NCI-H82 treated with DMSO at 0.1 percent for 48 hours (cell line): ENCODE results near the gene SPC24.
"Not testable (repeated sequence)": the region's sequence is repeated elsewhere in the genome, so short reads cannot be mapped to it uniquely, and the experiment has no call there.

ENCODE experiments used
- DNase-seq: peaks from one replicate; lab custom pipeline; 2025; ENCODE audit not compliant: unreplicated experiment; lab: John Stamatoyannopoulos, UW

Gene SPC24

DNA sequence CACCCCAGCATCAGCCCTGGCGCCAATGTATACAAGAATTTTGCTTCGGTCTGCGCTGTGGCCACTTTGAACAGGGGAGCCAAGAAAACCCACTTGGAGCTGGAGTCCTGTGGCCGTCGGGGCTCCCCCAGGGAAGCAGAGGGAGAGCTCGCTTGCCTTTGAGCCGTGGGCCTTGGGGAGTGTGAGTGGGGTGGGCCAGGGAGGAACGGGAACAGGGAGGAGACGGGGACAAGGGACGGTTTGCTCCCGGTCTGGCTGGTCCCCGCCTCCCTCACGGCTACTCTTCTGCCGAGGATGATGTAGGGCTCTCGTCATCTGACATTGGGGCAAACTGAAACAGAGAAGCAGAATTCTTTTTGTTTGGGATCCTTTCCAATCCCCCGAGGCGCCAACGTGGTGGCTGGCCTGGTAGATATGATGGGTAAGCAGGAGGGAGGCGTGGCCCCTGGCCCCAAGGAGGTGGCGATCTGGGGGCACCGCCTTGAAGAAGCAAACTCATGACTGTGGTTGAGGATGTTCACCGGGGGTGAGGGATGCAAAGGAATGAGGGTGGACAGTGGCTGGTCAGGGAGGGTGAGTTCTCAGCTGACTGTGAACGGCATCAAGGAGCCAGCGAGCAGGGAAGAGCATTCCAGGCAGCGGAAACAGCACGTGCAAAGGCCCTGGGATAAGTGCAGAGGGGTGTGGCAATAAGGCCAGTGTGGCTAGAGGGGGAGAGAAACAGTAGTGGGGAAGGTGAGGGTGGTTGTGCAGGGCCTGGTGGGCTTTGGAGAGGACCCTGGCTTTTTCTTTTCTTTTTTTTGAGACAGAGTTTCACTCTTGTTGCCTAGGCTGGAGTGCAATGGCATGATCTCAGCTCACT, 10.9 kb upstream of the SPC24 start:
- DNase-seq: no peak

DNA sequence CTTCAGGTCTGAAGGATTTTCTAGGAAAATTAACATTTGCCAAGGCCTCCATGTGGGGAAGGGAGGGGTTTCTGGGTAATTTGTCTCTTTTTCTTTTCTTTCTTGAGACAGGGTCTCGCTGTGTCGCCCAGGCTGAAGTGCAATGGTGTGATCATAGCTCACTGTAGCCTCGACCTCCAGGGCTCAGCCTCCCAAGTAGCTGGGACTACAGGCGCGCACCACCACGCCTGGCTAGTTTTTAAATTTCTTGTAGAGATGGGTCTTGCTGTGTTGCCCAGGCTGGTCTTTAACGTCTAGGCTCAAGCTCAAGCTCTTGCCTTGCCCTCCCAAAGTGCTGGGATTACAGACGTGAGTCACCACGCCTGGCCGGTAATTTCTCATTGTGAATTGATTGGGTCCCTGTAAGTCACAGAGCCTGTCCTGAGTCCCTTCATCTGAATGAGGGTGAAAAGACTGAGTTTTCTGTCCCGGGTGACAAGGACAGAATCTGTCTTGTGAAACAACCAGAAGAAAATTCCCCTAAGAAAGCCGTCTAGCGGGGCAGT, 10.0 kb upstream of the SPC24 start:
- no peak for DNase-seq

DNA sequence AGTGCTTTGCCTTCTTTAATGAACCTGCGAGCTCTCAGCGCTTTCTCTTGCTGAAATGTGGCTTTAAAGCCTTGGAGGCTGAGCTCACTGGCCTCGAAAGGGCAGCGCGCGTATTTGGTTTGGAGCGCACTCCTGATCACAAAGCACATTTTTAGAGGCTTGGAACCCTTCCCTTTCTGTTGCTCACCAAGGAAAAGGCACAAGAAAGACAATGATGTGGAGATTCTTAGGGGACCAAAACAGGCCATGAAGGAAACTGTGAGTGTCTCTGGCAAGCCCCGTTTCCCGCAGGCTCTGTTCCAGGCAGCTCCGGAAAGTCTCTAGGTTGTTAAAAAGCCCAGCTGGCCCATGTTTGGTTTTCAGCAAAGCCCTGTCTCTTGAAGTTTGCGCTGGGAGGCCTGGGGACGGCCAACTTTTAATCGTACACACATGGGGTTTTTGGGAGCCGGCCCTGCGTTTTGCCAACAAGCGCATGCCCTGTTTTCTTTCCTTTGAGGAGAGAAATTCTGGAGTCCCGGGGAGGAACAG, 9.4 kb upstream of the SPC24 start:
- no peak for DNase-seq

DNA sequence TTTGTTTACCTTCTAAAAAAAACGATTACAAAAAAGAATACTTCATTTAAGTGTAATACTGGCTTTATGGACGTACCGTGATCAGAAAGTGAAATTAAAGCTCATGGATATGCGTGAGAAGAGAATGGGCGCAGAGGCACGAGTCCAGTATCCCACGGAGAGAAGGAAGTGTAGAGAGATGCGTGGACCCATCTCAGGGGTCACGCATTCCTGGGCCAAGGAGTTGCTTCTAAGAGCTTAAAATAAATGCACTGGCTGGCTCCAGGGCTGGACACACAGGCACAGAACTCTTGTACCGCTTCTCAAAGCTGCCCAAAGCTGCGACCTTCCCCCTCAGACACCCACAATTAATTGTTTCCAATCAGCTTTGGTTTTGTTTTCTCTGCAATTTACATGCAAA, 8.7 kb upstream of the SPC24 start:
- no peak for DNase-seq

DNA sequence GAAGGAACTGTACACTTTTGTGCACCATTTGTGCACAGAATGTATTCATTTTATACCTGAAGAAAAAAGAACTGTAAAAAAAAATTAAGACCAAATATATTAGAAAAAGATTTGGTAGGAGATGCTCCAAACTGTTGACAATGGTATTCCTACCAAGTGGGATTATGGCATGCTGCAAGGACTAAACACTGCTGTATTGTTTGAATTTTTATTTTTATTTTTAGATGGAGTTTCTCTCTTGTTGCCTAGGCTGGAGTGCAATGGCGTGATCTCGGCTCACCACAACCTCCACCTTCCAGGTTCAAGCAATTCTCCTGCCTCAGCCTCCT, 4.8 kb upstream of the SPC24 start:
- DNase-seq: not testable (repeated sequence)

DNA sequence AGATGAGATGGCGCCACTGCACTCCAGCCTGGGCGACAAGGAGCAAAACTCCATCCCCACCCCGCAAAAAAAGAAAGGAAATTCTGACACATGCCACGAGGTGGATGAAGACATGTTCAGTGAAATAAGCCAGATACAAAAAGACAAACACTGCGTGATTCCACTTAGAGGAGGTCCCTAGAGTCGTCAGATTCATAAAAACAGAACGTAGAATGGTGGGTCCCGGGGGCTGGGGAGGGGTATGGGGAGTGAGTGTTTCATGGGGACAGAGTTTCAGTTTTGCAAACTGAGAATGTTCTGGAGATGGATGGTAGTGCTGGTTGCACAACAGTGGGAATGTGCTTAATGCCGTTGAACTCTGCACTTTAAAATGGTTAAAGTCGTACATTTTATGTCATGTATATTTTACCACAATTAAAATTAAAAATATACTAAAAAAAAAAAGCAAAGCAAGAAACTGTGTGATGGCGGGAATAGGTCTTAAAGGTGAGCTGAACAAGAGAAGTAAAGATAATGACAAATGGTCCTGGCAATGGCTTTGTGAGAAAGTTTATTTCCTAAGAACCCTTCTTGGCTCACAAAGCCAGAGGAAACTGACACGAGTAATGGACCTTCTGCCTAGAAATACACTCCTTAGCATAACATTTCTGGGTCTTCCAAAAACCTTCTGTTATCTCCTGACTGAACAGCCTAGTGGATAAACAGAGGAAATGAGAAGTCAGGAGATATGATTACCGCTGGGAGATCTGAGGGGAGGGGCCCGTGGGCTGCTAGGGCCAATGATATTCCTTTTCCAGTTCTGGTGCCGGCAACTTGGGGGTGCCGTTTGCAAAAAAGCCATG, 4.2 kb upstream of the SPC24 start:
- no peak for DNase-seq

DNA sequence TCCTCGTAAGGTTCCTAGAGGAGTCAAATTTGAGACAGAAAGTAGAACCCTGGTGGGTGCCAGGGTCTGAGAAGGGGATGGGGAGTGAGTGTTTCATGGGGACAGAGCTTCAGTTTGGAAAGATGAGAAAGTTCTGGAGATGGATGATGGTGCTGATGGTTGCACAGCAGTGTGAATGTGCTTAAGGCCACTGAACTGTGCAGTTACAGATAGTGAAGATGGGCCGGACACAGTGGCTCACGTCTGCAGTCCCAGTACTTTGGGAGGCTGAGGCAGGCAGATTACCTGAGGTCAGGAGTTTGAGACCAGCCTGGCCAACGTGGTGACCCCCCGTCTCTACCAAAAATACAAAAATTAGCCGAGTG, 917 bp downstream of the SPC24 start:
- DNase-seq: no peak

DNA sequence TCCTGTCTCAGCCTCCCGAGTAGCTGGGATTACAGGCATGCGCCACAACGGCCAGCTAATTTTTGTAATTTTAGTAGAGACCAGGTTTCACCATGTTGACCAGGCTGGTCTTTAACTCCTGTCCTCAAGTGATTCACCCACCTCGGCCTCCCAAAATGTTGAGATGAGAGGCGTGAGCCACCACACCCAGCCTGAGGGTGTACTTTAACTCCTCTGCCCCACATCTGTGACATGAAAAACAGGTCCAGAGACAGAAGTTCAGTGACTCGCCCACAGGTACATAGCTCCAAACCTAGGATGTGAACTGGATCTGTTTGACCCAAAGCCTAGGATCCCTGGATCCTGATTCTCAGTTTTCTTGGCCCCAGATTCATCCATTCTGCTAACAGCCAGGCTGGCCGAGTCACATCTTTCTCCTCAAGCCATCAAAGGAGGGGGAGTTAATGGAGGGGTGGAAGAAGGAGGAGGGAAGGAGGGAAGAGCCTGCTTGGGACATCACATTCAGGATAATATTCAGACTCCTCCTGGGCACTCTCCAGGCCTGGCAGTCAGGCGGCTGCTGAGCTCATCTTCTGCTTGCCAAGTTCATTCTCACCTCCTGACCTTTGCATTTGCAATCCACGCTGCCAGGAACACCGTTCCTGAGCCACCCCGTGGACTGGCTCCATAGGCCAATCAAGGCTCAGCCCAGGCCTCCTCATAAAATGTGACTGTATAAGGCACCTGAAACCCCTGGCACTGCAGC, 3.1 kb downstream of the SPC24 start:
- no peak for DNase-seq

DNA sequence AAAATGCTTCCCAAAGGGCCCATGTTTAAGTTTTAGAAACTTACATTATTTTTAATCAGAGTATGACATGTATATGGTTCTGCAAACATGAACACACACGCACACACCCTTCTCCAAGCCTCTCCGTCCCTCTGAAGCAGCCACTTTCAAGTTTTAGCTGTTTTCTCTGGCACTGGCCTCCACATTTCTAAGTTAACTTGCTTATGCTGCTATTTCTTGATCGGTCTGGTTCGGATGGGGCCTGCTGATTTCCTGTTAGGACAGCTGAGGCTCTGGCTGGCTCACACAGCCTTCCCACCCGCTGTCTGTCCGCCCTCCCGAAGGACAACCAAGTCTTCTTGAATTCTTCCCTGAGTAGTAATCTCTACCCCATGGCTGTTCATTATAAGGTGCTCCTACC, 4.4 kb downstream of the SPC24 start:
- no peak for DNase-seq

DNA sequence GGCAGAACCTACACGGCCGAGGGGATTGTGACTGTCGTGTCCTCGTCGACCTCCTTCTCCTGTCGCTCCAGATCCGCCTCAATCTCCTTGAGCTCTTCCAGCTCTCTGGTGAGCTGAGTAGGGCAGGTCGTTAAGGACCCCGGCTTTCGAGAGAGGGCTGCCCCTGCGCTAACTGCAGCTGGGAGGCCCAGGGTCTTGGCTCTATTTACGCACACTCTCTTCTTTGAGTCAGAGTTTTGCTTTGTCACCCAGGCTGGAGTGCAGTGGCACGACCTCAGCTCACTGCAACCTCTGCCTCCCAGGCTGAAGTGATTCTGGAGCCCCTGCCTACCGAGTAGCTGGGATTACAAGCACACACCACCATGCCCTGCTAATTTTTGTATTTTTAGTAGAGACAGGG, 7.6 kb downstream of the SPC24 start:
- no peak for DNase-seq

DNA sequence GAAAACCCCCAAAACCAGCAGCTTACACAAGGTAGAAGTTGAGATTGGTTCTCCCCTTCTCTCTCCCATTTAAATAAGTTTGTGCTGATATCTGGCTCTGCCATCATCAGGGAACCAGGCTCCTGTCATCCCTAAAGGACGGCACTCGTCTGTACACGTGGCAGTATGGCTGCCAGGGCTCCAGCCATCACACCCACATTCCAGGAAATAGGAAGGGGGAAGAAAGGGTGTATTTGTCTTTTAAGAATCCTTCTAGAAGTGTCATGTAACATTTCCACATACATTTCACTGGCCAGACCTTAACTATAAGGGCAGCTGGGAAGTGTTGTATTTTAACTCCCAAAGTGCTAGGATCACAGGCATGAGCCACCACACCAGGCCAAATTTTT, 10.1 kb downstream of the SPC24 start:
- DNase-seq: no peak

DNA sequence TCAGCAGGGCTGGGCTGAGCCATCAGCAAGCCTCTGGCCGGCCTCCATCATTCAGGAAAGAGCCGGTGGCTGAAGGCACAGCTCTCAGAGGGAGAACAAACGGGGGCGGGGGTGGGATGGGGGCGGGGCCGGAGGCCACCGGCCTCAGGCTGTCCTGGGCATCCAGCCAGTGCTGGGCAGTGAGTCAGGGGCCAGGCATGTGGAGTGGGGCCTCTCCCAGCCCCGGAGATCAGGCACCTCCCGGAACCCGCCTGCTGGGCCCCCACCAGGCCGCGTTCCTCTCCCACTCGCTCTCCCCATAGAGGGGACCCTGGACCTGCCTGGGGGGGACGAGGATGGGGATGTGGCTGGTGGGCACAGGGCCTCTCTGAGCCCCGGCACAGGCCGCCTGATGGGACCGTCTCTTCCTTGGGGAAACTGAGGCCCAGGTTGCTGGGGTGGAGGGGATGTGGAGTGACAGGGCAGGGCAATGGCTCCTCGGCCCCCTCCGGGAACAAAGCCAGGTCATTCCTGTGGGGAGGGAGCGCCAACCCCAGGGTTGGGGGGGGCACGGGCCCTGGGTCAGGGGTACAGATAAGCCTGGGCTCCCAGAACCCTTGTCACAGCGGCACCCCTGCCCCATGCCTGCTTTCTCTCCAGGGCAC, 12.9 kb downstream of the SPC24 start:
- DNase-seq: no peak

DNA sequence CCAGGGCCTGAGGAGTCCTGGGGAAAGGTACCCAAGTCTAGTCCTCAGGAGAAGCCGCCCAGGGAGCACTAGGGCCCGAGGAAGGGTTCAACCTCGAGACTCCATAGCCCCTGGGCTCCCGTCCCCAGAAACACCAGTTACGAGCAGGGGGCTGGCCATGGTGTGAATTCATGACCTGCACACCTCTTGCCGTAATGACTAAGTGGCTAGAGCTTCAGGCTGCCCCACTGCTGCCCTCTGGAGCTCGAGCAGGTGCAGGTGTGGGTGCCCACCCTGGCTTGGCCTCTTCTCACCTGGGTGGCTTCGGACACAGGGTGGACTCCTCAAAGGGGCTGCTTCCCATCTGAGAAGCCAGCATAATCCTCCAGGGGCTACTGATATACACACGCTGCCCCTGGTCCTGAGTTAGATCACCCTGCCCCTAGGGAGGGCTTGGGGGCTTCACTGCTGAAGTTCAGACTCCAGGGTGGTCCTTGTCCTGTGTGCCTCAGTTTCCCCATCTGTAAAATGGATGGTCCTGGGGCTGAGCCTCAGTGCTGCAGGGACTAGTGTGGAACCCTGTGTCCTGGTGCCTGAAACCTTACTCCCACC, 13.6 kb downstream of the SPC24 start:
- DNase-seq: no peak

DNA sequence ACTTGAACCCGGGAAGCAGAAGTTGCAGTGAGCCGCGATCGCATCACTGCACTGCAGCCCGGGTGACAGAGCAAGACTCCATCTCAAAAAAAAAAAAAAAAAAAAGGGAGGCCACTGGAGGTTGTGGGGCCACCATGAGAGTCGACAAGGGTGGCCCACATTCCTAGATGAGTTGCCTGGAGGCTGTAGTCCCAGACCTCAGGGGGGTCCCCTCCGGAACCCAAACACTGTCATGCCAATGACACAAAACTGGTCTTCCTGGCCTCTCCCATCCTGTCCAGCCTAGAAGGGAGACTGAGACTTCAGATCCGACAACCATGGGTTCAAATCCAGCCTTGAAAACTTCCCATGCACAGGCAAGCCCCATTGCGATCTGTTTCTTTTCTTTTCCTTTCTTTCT, 14.7 kb downstream of the SPC24 start:
- no peak for DNase-seq

DNA sequence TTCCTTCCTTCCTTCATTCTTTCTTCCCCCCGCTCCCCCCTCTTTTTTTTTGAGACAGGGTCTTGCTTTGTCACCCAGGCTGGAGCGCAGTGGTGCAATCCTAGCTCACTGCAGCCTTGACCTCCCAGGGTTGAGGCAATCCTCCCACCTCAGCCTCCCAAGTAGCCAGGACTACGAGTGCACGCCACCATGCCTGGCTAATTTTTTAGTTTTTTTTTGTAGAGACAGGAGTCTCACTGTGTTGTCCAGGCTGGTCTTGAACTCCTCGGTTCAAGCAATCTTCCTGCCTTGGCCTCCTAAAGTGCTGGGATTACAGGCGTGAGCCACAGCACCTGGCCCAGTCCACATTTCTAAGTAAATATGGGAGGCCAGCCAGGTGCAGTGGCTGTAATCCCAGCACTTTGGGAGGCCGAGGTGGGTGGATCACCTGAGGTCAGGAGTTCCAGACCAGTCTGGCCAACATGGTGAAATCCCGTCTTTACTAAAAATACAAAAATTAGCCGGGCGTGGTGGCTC, 15.5 kb downstream of the SPC24 start:
- not testable (repeated sequence) for DNase-seq

DNA sequence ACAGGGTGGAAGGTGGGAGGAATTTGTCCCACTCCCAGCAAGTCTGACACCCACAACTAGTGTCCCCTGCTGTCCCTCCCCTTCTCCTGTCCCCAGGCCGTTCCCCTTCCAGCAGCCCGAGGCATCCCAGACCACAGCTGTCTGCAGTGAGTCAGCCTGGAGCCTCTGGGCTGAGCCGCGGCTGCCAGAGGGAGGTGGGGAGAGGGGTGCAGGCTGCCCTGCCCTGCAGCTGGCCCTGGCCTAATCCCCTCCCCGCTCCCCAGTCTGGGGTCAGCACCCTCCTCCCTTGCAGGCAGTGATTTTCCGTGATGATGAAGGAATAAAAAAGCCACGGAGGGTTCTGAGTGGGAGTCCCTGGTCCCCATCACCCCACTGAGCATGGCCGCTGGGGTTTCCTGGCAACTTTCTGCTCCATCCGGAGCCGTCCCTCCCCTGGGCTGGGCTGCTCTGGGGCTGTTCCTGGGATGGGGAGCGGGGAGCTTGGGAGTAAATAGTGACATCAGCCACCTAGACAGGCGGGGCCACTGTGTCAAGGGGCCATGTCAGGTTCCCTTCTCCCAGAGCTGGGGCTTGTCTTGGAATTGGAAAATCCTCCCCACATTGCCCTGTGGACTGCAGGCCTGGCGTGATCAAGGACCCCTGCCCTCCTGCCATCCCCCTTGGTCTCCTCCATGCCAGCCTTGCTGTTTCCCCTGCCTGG, 16.8 kb downstream of the SPC24 start:
- peak; percentile 2 for DNase-seq

DNA sequence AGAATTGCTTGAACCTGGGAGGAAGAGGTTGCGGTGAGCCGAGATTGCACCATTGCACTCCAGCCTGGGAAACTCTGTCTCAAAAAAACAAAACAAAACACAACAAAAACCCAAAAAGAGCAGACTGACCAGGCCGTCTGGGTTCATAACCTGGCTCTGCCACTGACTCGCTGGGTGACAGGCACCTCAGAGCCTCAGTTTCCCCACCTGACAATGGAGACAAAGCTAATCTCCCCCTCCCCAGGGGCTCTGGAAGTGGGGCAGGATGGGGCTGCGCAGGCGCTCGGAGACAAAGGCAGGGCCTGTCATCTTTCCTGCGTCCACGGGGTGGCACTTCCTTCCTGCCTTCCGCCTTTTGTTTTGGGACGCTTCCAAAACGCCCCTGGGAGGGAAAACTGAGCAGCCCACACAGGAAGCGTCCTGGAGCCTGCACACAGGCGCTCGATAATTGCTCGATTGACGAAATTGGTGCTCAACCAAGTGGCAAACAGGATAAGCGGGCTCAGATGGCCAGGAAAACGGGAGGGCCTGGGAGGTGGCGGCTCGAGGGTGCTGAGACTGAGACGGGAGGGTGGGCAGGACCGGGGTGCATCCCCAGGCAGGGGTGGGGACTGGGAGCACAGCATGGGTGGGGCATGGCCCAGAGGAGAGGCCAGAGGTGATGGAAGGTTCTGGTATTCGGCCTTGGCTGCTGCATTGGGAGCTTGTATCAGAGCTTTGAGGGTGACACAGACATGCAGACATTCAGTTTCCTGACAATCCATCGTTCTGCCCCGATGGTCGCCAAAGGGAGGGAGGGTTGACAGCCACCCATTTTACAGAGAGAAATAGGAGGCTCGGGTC, 17.8 kb downstream of the SPC24 start:
- peak; percentile 13 for DNase-seq

DNA sequence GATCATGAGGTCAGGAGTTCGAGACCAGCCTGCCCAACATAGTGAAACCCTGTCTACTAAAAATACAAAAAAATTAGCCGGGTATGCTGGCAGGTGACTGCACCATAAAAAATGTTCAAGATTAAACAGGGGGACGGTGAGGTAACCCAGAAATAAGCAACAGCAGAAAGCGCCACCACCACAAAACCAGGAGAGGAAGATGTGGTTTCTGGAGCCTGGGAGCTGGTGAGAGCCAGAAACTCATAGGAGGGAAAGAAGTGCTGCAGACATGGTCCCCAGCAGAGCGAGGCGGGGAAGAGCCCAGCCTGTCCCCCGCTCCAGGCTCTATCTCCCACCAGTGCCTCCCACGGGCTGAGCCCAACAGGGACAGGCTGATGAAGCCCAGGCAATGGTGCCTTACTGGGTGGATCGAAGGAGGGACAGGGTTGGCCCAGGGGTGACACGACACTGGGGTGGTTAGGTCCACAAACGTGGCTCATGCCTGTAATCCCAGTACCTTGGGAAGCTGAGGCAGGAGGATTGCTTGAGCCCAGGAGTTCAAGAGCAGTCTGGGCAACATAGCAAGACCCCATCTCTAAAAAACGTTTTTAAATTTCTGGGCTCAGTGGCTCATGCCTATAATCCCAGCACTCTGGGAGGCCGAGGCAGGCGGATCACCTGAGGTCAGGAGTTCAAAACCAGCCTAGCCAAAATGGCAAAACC, 19.0 kb downstream of the SPC24 start:
- no peak for DNase-seq
